ENCODE results near the gene RTEL1. TPM values are rescaled to one million over a fixed set of nuclear protein-coding genes. Genes with fewer than 3 reads are reported as not detected.

The RTEL1 gene
- total RNA-seq, 1 donor from 2014 or later, result 4.7 TPM

DNA sequence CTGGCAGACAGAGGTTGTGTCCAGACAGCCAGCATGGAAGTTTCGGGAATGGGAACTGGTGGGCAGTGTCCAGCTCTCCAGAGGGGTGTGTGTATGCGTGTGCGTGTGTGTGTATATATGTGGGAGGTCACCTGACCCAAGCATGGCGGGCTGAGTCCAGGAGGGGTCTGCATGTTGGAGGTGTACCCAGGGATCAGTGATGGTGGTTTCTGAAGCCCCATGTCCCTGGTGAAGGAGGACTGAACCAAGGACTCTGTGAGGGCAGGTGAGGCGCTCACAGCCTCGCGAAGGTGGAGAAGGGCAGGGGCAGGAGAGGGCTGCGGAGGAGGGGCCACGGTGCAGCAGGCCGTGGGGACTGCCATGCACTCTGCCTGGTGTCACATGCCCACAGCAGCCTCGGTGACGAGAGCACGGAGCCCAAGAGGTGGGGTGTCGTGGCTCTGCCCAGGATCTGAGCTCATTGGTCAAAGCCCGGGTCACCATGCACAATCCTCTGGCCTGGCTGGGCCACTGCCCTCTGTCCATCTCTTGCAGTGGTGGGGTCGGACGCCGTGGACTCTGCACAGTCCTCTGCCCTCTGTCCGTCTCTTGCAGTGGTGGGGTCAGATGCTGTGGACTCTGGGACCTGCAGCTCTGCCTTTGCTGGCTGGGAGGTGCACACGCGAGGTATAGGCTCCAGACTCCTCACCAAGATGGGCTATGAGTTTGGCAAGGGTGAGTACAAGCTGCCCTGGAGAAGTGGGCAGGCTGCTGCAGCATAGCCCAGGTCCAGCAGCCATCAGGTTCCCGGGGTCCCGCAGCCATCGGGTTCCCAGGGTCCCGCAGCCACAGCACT is 76.2 kb downstream of the RTEL1 start:
- Histone ChIP-seq H3K9ac (ENCODE audit: low read depth in 1 of 3, low read length in 3 of 3) (no peak overlapping the region), H3K4me1 (ENCODE audit: control insufficient read depth in 3 of 3, insufficient read depth in 3 of 3, low read length in 3 of 3) (peaks cover 7 to 14% (median 14%) of the 10 kb centered on the region in 3 donors), H3K27ac (ENCODE audit: low read depth, low read length) (no peak overlapping the region), H3K36me3 (ENCODE audit: control insufficient read depth in 3 of 3, insufficient read depth in 3 of 3, low read length in 3 of 3) (peaks cover 27 to 31% (median 30%) of the 10 kb centered on the region in 3 donors), H3K4me3 (ENCODE audit: low read length in 3 of 3) (no peak overlapping the region), H3K9me3 (ENCODE audit: control insufficient read depth in 3 of 3, low read length in 3 of 3) (no peaks in the 10 kb centered on the region), H3K27me3 (ENCODE audit: control insufficient read depth in 3 of 3, insufficient read depth in 3 of 3, low read length in 3 of 3) (no peaks in the 10 kb centered on the region)

DNA sequence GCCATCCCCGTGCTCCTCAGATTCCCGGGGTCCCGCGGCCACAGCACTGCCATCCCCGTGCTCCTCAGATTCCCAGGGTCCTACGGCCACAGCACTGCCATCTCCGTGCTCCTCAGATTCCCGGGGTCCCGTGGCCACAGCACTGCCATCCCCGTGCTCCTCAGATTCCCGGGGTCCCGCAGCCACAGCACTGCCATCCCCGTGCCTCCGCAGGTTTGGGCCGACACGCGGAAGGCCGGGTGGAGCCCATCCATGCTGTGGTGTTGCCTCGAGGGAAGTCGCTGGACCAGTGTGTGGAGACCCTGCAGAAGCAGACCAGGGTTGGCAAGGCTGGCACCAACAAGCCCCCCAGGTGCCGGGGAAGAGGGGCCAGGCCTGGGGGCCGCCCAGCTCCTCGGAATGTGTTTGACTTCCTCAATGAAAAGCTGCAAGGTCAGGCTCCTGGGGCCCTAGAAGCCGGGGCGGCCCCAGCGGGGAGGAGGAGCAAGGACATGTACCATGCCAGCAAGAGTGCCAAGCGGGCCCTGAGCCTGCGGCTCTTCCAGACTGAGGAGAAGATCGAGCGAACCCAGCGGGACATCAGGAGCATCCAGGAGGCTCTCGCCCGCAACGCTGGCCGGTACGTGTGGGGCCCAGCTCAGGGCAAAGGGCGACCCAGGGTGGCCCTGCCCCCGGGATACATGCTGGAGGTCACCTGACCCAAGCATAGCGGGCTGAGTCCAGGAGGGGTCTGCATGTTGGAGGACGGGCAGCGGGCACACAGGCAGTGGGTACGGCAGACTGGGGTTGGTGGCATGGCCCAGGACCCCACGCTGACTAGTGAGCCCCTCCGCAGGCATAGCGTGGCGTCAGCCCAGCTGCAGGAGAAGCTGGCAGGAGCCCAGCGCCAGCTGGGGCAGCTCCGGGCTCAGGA is 77.1 kb downstream of the RTEL1 start:
- Histone ChIP-seq H3K4me3 (ENCODE audit: low read length in 3 of 3) (no peak overlapping the region), H3K36me3 (ENCODE audit: control insufficient read depth in 3 of 3, insufficient read depth in 3 of 3, low read length in 3 of 3) (peaks cover 25 to 29% (median 25%) of the 10 kb centered on the region in 3 donors), H3K4me1 (ENCODE audit: control insufficient read depth in 3 of 3, insufficient read depth in 3 of 3, low read length in 3 of 3) (peaks cover 7 to 14% (median 13%) of the 10 kb centered on the region in 3 donors), H3K27me3 (ENCODE audit: control insufficient read depth in 3 of 3, insufficient read depth in 3 of 3, low read length in 3 of 3) (no peaks in the 10 kb centered on the region), H3K9me3 (ENCODE audit: control insufficient read depth in 3 of 3, low read length in 3 of 3) (no peaks in the 10 kb centered on the region), H3K9ac (ENCODE audit: low read depth in 1 of 3, low read length in 3 of 3) (no peak overlapping the region), H3K27ac (ENCODE audit: low read depth, low read length) (no peak overlapping the region)

DNA sequence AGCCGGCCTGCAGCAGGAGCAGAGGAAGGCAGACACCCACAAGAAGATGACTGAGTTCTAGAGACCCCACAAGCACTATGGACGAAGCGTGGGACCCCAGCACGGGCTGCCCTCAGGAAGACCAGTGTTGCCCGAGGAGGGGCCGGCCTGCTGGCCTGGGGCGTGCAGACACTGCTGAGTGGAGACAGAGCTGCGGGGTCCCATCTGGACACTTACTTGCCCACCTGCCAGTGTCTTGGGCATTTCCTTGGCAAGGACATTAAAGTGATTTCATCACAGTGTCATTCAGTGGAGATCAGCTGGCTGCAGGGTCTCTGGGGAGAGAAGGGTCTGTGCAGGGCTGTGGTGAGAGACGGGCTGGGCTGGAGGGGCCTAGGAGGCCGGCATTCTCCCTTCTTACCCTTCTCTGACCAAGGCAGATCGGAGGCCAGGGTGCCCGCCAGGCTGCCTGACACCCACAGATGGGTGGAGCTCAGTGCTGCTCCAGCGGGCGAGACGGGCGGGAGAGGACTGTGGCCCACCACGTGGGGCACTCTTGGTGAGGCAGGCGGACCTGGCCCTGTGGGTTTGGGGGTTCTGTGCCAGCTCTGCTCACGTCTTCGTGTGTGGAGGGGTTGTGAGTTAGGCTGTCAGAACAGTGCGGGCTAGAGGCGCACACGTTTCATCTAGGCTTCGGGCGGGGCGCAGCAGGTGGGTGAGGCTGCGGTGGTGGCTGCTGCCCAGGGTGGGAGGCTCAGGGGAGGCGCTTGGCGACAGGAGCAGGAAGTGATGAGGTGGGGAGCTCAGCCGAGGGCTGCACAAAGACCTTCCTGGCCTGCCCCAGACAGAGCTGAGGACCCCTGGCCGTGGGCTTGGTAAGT is 78.0 kb downstream of the RTEL1 start, which contains the start of gene LIME1:
Gene LIME1 (plus strand): TSS at position 806 of the 860 bp plus-strand sequence. CDS start 886 bp downstream, outside the sequence.
- Histone ChIP-seq H3K4me3 (ENCODE audit: low read length in 3 of 3) (no peak within 1 kb of the TSS), H3K9me3 (ENCODE audit: control insufficient read depth in 3 of 3, low read length in 3 of 3) (no peaks in the 10 kb centered on the region), H3K36me3 (ENCODE audit: control insufficient read depth in 3 of 3, insufficient read depth in 3 of 3, low read length in 3 of 3) (peaks cover 22 to 29% (median 25%) of the 10 kb centered on the region in 3 donors), H3K4me1 (ENCODE audit: control insufficient read depth in 3 of 3, insufficient read depth in 3 of 3, low read length in 3 of 3) (peaks cover 13 to 20% (median 20%) of the 10 kb centered on the region in 3 donors), H3K27ac (ENCODE audit: low read depth, low read length) (no peak within 1 kb of the TSS), H3K9ac (ENCODE audit: low read depth in 1 of 3, low read length in 3 of 3) (no peak within 1 kb of the TSS), H3K27me3 (ENCODE audit: control insufficient read depth in 3 of 3, insufficient read depth in 3 of 3, low read length in 3 of 3) (no peaks in the 10 kb centered on the region)

GRCh38 chr20:63736893-63737694 is 79.0 kb downstream of the RTEL1 start:
- H3K4me1 ChIP-seq (ENCODE audit: control insufficient read depth in 3 of 3, insufficient read depth in 3 of 3, low read length in 3 of 3), result peaks cover 22 to 28% (median 25%) of the 10 kb centered on the region in 3 donors

DNA sequence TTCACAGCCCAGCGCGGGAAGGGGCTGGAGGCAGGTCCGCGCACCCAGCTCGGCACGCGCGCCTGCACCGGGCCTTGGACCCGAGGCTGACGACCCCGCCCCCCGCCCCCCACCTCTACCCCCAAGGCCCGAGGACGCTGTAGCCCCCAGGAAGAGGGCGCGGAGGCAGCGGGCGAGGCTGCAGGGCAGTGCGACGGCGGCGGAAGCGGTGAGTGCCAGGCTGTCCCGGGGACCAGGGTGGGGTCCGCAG is 79.5 kb downstream of the RTEL1 start:
- Histone ChIP-seq H3K27me3 (ENCODE audit: control insufficient read depth in 3 of 3, insufficient read depth in 3 of 3, low read length in 3 of 3) (no peaks in the 10 kb centered on the region), H3K9ac (ENCODE audit: low read depth in 1 of 3, low read length in 3 of 3) (no peak overlapping the region), H3K27ac (ENCODE audit: low read depth, low read length) (no peak overlapping the region), H3K4me3 (ENCODE audit: low read length in 3 of 3) (no peak overlapping the region), H3K9me3 (ENCODE audit: control insufficient read depth in 3 of 3, low read length in 3 of 3) (no peaks in the 10 kb centered on the region), H3K36me3 (ENCODE audit: control insufficient read depth in 3 of 3, insufficient read depth in 3 of 3, low read length in 3 of 3) (peaks cover 20 to 33% (median 25%) of the 10 kb centered on the region in 3 donors), H3K4me1 (ENCODE audit: control insufficient read depth in 3 of 3, insufficient read depth in 3 of 3, low read length in 3 of 3) (peaks cover 23 to 28% (median 27%) of the 10 kb centered on the region in 3 donors)

More at GRCh38 chr20:63736893-63737694, 79.0 kb downstream of the RTEL1 start:
- H3K27ac ChIP-seq (ENCODE audit: low read depth, low read length), result no peak overlapping the region
- no peak overlapping the region for H3K9ac ChIP-seq (ENCODE audit: low read depth in 1 of 3, low read length in 3 of 3)
- H3K4me3 ChIP-seq (ENCODE audit: low read length in 3 of 3), result no peak overlapping the region
- peaks cover 19 to 31% (median 25%) of the 10 kb centered on the region in 3 donors for H3K36me3 ChIP-seq (ENCODE audit: control insufficient read depth in 3 of 3, insufficient read depth in 3 of 3, low read length in 3 of 3)
- no peaks in the 10 kb centered on the region for H3K27me3 ChIP-seq (ENCODE audit: control insufficient read depth in 3 of 3, insufficient read depth in 3 of 3, low read length in 3 of 3)
- no peaks in the 10 kb centered on the region for H3K9me3 ChIP-seq (ENCODE audit: control insufficient read depth in 3 of 3, low read length in 3 of 3)

- peak overlapping the region; percentile 97 for H3K27ac ChIP-seq (ENCODE audit: low read depth, low read length)
- H3K4me1 ChIP-seq (ENCODE audit: control insufficient read depth in 3 of 3, insufficient read depth in 3 of 3, low read length in 3 of 3), result peaks cover 25 to 28% (median 27%) of the 10 kb centered on the region in 3 donors
- no peaks in the 10 kb centered on the region for H3K9me3 ChIP-seq (ENCODE audit: control insufficient read depth in 3 of 3, low read length in 3 of 3)
- H3K27me3 ChIP-seq (ENCODE audit: control insufficient read depth in 3 of 3, insufficient read depth in 3 of 3, low read length in 3 of 3), result no peaks in the 10 kb centered on the region
- H3K36me3 ChIP-seq (ENCODE audit: control insufficient read depth in 3 of 3, insufficient read depth in 3 of 3, low read length in 3 of 3), result peaks cover 22 to 33% (median 26%) of the 10 kb centered on the region in 3 donors
- H3K9ac ChIP-seq (ENCODE audit: low read depth in 1 of 3, low read length in 3 of 3), result peak overlapping the region in 2 of 3 donors; percentile 93 to 94
- H3K4me3 ChIP-seq (ENCODE audit: low read length in 3 of 3), result peak overlapping the region in 2 of 3 donors; percentile 56 to 77
Observed at GRCh38 chr20:63737945-63738686, 80.0 kb downstream of the RTEL1 start.

- H3K27me3 ChIP-seq (ENCODE audit: control insufficient read depth in 3 of 3, insufficient read depth in 3 of 3, low read length in 3 of 3), result no peaks in the 10 kb centered on the region
- H3K9me3 ChIP-seq (ENCODE audit: control insufficient read depth in 3 of 3, low read length in 3 of 3), result no peaks in the 10 kb centered on the region
- peak overlapping the region in 2 of 3 donors; percentile 76 to 77 for H3K4me3 ChIP-seq (ENCODE audit: low read length in 3 of 3)
- peak overlapping the region; percentile 97 for H3K27ac ChIP-seq (ENCODE audit: low read depth, low read length)
- H3K36me3 ChIP-seq (ENCODE audit: control insufficient read depth in 3 of 3, insufficient read depth in 3 of 3, low read length in 3 of 3), result peaks cover 25 to 32% (median 25%) of the 10 kb centered on the region in 3 donors
- peak overlapping the region; percentile 72 to 94 (median 93) for H3K9ac ChIP-seq (ENCODE audit: low read depth in 1 of 3, low read length in 3 of 3)
- peaks cover 25 to 28% (median 27%) of the 10 kb centered on the region in 3 donors for H3K4me1 ChIP-seq (ENCODE audit: control insufficient read depth in 3 of 3, insufficient read depth in 3 of 3, low read length in 3 of 3)
Observed at GRCh38 chr20:63738687-63739129, 80.6 kb downstream of the RTEL1 start.

Measured in skeletal muscle tissue (tissue), 4 donors.